Measurements from ENCODE around the gene VPREB3.

DNA sequence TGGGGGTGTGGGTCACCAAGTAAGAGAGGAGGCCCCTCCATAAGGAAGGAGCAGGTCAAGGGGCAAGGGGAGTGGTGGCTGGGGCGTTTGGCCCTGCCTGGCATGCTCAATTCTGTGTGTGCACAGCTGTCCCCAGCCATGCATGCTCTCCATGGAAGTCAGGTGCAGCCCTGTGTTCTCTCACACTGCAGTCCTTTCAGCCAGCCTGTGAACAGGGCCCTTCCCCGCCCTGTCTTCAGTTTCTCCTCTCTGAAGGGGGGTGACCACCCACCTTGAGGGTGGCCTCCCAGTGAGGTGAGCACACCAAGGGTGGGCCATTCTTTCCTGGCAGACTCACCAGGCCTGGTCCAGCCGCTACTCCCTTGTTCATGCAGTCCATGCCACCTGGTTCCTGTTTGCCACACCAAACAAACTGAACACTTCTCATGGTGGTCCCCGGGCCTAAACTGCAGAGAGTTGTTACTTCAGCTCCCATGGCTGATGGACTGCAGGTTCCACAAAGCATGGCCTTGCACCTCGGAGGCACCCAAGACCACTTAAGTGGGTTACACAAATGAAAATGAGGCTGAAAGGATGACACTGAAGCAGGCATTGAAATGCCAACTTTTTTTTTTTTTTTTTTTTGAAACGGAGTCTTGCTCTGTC lies 15.2 kb upstream of the VPREB3 start:
- TF ChIP-seq, protein P1, sequence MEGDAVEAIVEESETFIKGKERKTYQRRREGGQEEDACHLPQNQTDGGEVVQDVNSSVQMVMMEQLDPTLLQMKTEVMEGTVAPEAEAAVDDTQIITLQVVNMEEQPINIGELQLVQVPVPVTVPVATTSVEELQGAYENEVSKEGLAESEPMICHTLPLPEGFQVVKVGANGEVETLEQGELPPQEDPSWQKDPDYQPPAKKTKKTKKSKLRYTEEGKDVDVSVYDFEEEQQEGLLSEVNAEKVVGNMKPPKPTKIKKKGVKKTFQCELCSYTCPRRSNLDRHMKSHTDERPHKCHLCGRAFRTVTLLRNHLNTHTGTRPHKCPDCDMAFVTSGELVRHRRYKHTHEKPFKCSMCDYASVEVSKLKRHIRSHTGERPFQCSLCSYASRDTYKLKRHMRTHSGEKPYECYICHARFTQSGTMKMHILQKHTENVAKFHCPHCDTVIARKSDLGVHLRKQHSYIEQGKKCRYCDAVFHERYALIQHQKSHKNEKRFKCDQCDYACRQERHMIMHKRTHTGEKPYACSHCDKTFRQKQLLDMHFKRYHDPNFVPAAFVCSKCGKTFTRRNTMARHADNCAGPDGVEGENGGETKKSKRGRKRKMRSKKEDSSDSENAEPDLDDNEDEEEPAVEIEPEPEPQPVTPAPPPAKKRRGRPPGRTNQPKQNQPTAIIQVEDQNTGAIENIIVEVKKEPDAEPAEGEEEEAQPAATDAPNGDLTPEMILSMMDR (IDR thresholded peaks at IDR 0.05): no peak
- no peak for TF ChIP-seq POLR2A (IDR thresholded peaks at IDR 0.05)
